T-helper 2 cell treated with Interferon-gamma antibody and Interleukin-4, amounts not matched to agents 5 μg/mL and 100 μg/mL, for 36 hours (primary cell): ENCODE measurements around the gene AOC3.
"Not testable (repeated sequence)": the region's sequence is repeated elsewhere in the genome, so short reads cannot be mapped to it uniquely, and the experiment has no call there.

ENCODE experiments used
- DNase-seq: peaks from one replicate; pipeline ENCODE4 v3.0.0; 2021; ENCODE audit warnings: low spot score
- H3K27ac Mint-ChIP-seq: one replicate; pipeline ENCODE4 v1.8.0; 2021; ENCODE audit warnings: mild to moderate bottlenecking, mixed read lengths
- H3K27me3 Mint-ChIP-seq: one replicate; pipeline ENCODE4 v1.8.0; 2021; ENCODE audit warnings: low read depth, mixed read lengths
- H3K36me3 Mint-ChIP-seq: one replicate; pipeline ENCODE4 v1.8.0; 2021; ENCODE audit warnings: low read depth, mixed read lengths
- H3K4me1 Mint-ChIP-seq: one replicate; pipeline ENCODE4 v1.8.0; 2021; ENCODE audit warnings: low read depth, mixed read lengths
- H3K4me3 Mint-ChIP-seq: one replicate; pipeline ENCODE4 v1.8.0; 2022; ENCODE audit warnings: mild to moderate bottlenecking, moderate library complexity, mixed read lengths
- H3K9me3 Mint-ChIP-seq: one replicate; pipeline ENCODE4 v1.8.0; 2021; ENCODE audit warnings: mixed read lengths

AOC3 gene

GRCh38 chr17:42881706-42882105 lies 30.7 kb downstream of the AOC3 start:
- H3K9me3 Mint-ChIP-seq, DNase-seq, H3K27me3 Mint-ChIP-seq, H3K4me1 Mint-ChIP-seq, H3K4me3 Mint-ChIP-seq, H3K36me3 Mint-ChIP-seq, H3K27ac Mint-ChIP-seq: not testable (repeated sequence)

- no peaks in the 10 kb centered on the region for H3K36me3 Mint-ChIP-seq
Measured at GRCh38 chr17:42882166-42882565, 31.2 kb downstream of the AOC3 start.

GRCh38 chr17:42883802-42884558 lies 33.0 kb downstream of the AOC3 start:
- DNase-seq, result no peak
- Mint-ChIP-seq H3K36me3 (no peaks in the 10 kb centered on the region), H3K9me3 (no peaks in the 10 kb centered on the region), H3K4me1 (peaks cover 3% of the 10 kb centered on the region), H3K4me3 (no peak overlapping the region), H3K27ac (no peak overlapping the region), H3K27me3 (peaks cover 5% of the 10 kb centered on the region)

More at GRCh38 chr17:42882166-42882565, 31.2 kb downstream of the AOC3 start:
- Mint-ChIP-seq H3K27me3 (peaks cover 7% of the 10 kb centered on the region), H3K4me3 (no peak overlapping the region), H3K4me1 (peaks cover 3% of the 10 kb centered on the region), H3K9me3 (no peaks in the 10 kb centered on the region), H3K27ac (no peak overlapping the region)
- no peak for DNase-seq

- H3K27me3 Mint-ChIP-seq, H3K27ac Mint-ChIP-seq, H3K4me3 Mint-ChIP-seq, DNase-seq, H3K36me3 Mint-ChIP-seq, H3K4me1 Mint-ChIP-seq, H3K9me3 Mint-ChIP-seq: not testable (repeated sequence)
Measured at GRCh38 chr17:42885806-42886205, 34.8 kb downstream of the AOC3 start.

GRCh38 chr17:42886283-42887176 lies 35.5 kb downstream of the AOC3 start:
- no peaks in the 10 kb centered on the region for H3K36me3 Mint-ChIP-seq
- H3K9me3 Mint-ChIP-seq, result no peaks in the 10 kb centered on the region
- DNase-seq, result no peak
- peaks cover 5% of the 10 kb centered on the region for H3K27me3 Mint-ChIP-seq
- no peak overlapping the region for H3K27ac Mint-ChIP-seq
- H3K4me3 Mint-ChIP-seq, result no peak overlapping the region
- peaks cover 3% of the 10 kb centered on the region for H3K4me1 Mint-ChIP-seq

DNA sequence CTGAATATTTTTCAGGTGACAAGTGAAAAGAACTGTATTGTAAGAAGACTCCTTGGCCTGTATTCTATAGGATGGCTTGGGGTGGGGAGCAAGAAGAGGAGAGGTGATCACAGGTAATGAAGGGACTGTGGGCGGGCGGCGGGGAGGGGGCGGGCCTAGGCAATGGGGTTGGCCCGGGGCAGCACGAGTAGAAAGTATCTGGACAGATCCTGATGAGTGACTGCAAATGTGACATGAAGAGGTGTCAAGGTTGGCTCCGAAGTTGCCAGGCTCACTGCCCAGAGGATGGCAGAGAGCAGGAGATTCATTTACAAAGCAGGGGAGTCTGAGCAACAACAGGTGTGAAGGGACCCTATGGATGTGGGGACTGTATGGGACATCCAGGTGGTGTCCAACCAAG lies 38.8 kb downstream of the AOC3 start:
- H3K9me3 Mint-ChIP-seq, result no peaks in the 10 kb centered on the region
- no peak overlapping the region for H3K27ac Mint-ChIP-seq
- peaks cover 23% of the 10 kb centered on the region for H3K27me3 Mint-ChIP-seq
- H3K4me3 Mint-ChIP-seq, result no peak overlapping the region
- no peak for DNase-seq
- H3K36me3 Mint-ChIP-seq, result no peaks in the 10 kb centered on the region
- peaks cover 5% of the 10 kb centered on the region for H3K4me1 Mint-ChIP-seq

DNA sequence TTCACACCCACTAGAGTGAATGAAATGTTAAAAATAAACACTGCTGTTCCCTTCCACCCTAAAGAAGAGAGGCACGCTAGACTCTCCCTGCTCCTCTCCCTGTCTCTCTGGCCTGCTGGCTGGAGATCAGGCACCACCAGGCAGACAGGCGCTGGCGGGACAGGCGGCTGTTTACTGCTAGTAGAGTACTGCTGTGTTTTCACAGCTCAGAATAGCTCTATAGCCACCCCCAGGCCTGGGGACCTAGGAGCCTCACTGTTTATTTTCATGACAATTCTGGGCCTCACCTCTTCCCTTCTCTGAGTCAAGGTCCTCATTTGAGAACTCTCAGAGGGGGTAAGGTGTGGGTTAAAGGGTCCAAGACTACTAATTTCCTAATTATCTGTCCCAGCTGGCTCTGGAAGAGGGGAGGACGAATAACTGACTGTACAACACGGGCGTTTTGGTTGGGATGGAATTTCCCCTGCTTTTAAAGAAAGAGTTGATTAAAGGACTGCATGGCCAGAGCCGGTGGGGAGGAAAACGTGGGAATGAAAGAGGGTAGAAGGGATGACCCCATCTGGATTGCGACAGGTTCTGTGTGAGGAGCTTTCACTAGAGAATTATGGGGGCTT lies 40.6 kb downstream of the AOC3 start:
- Mint-ChIP-seq H3K27me3 (peaks cover 19% of the 10 kb centered on the region), H3K4me1 (peaks cover 2% of the 10 kb centered on the region), H3K36me3 (no peaks in the 10 kb centered on the region), H3K9me3 (no peaks in the 10 kb centered on the region), H3K27ac (no peak overlapping the region), H3K4me3 (no peak overlapping the region)
- DNase-seq, result no peak

DNA sequence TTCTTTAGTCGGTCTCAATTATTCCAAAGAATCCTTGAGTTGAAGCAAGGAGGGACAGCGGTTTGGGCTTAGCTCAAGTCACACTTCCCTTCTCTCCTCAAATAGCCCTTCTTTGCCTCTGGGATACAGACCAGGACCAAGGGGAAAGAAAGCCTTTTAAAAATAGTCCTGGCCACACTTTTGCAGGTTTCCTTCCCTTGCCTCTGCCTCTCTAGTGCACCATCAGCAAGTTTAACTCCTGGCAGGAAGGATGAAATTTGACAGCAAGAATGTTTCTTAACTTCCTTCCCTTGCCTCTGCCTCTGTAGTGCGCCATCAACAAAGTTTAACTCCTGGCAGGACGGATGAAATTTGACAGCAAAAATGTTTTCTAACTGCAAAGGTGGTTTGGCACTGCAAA lies 42.4 kb downstream of the AOC3 start:
- Mint-ChIP-seq H3K4me3 (no peak overlapping the region), H3K9me3 (no peaks in the 10 kb centered on the region)

GRCh38 chr17:42894283-42895184 lies 43.5 kb downstream of the AOC3 start:
- DNase-seq, result no peak
- peaks cover 24% of the 10 kb centered on the region for H3K27me3 Mint-ChIP-seq
- H3K9me3 Mint-ChIP-seq, result no peaks in the 10 kb centered on the region
- H3K27ac Mint-ChIP-seq, result no peak overlapping the region
- H3K4me3 Mint-ChIP-seq, result no peak overlapping the region
- H3K36me3 Mint-ChIP-seq, result no peaks in the 10 kb centered on the region
- peaks cover 2% of the 10 kb centered on the region for H3K4me1 Mint-ChIP-seq

More for the DNA sequence above, 42.4 kb downstream of the AOC3 start:
- no peak for DNase-seq
- Mint-ChIP-seq H3K36me3 (no peaks in the 10 kb centered on the region), H3K27me3 (peaks cover 18% of the 10 kb centered on the region), H3K4me1 (peaks cover 2% of the 10 kb centered on the region), H3K27ac (no peak overlapping the region)

DNA sequence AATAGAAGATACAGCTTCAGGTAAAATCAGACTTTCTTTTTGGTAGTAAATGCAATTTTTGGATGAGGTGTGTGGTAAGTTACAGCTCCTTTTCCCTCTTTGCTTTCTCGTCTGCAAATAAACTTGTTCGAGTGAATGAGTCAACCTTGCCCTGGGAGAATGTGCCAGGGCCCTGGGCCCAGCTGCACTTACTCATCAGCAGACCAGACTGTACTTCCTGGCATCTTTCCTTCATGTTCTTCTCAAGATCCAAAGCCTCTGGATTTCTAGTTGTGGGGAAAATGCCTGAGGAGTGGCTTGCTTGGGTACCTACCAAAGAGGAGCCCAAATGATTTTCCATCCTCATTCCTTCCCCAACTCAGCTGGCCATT lies 44.2 kb downstream of the AOC3 start:
- DNase-seq, result no peak
- H3K36me3 Mint-ChIP-seq, result no peaks in the 10 kb centered on the region
- peaks cover 24% of the 10 kb centered on the region for H3K27me3 Mint-ChIP-seq
- H3K9me3 Mint-ChIP-seq, result no peaks in the 10 kb centered on the region
- no peak overlapping the region for H3K4me3 Mint-ChIP-seq
- no peak overlapping the region for H3K27ac Mint-ChIP-seq
- H3K4me1 Mint-ChIP-seq, result peaks cover 2% of the 10 kb centered on the region

GRCh38 chr17:42898147-42898811 lies 47.3 kb downstream of the AOC3 start:
- no peaks in the 10 kb centered on the region for H3K9me3 Mint-ChIP-seq
- no peak overlapping the region for H3K4me3 Mint-ChIP-seq
- H3K4me1 Mint-ChIP-seq, result peaks cover 2% of the 10 kb centered on the region
- no peak overlapping the region for H3K27ac Mint-ChIP-seq
- H3K36me3 Mint-ChIP-seq, result no peaks in the 10 kb centered on the region
- H3K27me3 Mint-ChIP-seq, result peaks cover 23% of the 10 kb centered on the region
- no peak for DNase-seq

- DNase-seq, H3K4me1 Mint-ChIP-seq, H3K36me3 Mint-ChIP-seq, H3K9me3 Mint-ChIP-seq, H3K27ac Mint-ChIP-seq, H3K27me3 Mint-ChIP-seq, H3K4me3 Mint-ChIP-seq: not testable (repeated sequence)
Measured at GRCh38 chr17:42899981-42900380, 49.0 kb downstream of the AOC3 start.
